ENCODE results near the gene CHRNB1.

DNA sequence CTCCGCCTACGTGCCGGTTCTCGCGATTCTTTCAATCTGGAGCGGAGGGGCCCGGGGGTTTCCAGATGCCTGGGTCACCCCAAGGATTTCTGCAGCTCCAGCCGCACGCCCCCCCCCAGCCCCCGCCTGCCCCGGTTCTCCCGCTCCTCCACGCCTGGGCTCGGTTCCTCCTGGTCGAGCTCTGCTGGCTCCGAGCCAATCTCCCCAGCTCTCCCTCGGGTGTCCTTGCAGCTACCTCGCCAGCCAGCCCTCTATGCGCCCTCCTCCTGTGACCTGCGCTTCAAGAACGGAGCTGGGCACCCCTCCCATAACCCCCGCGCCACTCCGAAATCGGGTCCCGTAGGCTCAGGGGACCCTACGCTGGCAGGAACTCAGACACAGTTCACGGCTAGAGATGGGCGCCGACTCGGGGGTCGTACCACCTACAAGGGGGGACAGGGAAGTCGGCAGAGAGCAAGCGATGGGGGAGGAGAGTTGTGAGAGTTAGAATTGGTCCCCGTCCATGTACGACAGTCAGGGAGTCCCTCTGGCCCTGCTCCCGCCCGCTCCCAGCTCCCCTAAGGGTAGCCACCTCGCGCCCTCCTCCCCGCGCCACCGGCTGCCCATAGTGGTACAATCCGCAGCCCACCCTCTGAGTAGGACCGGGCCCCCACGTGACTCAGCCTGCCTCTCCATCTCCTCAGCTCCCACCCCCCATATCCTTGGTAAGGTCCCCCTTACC is 4.6 kb upstream of the CHRNB1 start:
- TF ChIP-seq, protein P1, sequence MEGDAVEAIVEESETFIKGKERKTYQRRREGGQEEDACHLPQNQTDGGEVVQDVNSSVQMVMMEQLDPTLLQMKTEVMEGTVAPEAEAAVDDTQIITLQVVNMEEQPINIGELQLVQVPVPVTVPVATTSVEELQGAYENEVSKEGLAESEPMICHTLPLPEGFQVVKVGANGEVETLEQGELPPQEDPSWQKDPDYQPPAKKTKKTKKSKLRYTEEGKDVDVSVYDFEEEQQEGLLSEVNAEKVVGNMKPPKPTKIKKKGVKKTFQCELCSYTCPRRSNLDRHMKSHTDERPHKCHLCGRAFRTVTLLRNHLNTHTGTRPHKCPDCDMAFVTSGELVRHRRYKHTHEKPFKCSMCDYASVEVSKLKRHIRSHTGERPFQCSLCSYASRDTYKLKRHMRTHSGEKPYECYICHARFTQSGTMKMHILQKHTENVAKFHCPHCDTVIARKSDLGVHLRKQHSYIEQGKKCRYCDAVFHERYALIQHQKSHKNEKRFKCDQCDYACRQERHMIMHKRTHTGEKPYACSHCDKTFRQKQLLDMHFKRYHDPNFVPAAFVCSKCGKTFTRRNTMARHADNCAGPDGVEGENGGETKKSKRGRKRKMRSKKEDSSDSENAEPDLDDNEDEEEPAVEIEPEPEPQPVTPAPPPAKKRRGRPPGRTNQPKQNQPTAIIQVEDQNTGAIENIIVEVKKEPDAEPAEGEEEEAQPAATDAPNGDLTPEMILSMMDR (IDR thresholded peaks at IDR 0.05; ENCODE audit: insufficient read depth, low read depth, low read length), result no peak
- peak; percentile 71 for TF ChIP-seq EZH2 (IDR thresholded peaks at IDR 0.05; ENCODE audit: insufficient read depth, low read length)
